GM19455 (cell line): ENCODE results near the gene SLC40A1.
"Not testable (repeated sequence)": the region's sequence is repeated elsewhere in the genome, so short reads cannot be mapped to it uniquely, and the experiment has no call there.

Experiments used
- ATAC-seq: cut with Tn5 transposase; IDR thresholded peaks from one replicate; pipeline ENCODE4 v1.9.1; 2021; ENCODE audit not compliant: unreplicated experiment

SLC40A1 gene

DNA sequence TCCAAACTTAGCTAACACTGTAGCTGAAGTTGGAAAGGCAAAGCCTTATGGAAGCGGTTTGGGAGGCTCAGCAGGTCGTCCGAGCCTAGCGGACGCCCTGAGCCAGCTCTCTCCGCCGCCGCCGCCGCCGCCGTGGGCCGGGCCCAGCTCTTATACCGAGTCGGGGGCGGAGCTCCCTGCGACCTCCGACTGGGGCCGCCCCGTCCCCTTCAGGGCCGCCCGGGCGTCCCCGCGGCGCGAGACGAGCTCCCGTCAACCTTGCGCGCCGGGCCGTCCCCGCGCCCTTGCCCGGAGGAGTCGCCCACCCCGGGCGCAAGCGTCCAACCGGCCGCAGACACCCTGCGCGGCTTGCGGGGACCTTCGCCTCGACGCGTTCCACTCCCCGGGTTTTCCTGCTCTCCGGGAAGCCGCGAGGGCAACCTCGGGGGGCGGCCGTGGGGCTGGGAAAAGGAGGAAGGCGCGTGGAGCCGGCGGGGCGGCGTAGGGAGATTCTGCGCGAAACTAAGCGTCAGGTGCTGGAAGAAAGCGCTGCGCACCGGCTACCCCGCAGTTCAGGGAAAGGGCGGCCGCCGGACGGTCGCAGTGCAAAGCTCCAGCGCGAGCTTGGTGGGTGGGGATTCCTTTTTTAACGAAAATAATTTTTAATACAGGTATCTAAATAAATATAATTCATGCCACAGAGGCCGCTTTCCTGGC, at the start of gene SLC40A1:
Gene SLC40A1 (minus strand): TSS at position 129 of the 696 bp plus-strand sequence. CDS start 326 bp downstream, outside the sequence.
- no peak for ATAC-seq

DNA sequence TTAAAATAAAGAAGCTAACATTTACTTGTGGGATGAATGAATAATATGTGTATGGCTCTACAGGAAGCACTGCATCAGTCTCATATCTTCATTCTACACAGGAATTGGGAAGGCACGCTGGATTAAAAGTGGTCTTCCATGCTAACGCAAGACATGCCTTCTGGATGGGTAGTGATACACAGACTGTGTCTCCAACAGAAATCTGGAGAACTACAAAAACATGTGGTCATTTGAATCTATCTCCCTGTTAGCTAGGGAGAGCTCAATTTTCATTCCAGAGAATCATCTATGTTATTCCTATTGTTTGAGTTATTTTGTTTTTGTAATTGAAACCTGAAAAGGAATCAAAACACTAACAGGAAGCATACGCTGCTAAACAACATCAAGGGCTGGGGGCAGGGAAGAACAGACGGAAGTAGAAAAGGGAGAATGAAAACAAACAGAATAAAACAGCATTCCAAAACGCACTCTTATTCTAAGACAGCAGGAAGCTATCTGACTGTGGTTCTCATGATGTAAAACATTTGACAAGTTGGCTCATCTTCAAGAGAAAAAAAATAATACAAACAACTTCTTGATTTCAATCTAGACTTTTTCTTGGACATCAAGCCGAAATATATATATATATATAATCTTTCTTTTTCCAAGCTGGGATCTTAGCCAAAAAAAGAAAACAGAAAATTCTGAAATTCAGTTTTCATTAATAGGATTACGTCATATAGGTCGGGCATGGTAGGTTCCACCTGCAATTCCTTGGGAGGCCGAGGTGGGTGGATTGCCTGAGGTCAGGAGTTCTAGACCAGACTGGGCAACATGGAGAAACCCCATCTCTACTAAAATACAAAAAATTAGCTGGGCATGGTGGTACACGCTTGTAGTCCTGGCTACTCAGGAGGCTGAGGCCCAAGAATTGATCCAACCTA, 49.2 kb upstream of the SLC40A1 start:
- no peak for ATAC-seq

- no peak for ATAC-seq
These were observed 48.4 kb upstream of the SLC40A1 start for GRCh38 chr2:189628817-189629530.

GRCh38 chr2:189627789-189628188, 47.2 kb upstream of the SLC40A1 start:
- no peak for ATAC-seq

DNA sequence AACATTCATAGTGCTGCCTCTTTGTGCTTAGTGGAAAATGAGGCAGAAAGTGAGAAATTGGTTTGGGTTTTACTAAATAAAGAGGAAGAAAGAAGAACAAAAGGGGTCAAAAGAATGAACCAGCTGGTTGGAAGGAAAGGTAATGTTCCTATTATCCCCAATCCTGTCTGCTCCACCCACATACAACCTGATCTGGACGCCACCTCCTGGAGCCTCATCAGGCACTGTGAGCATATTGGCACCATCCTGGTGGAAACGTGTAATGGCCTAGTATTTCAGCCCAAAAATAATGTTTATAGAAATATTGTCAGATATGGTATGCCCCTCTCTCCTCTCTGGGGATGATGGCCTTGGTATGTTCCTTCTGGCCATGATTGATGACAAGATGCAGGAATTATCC, 45.0 kb upstream of the SLC40A1 start:
- no peak for ATAC-seq

DNA sequence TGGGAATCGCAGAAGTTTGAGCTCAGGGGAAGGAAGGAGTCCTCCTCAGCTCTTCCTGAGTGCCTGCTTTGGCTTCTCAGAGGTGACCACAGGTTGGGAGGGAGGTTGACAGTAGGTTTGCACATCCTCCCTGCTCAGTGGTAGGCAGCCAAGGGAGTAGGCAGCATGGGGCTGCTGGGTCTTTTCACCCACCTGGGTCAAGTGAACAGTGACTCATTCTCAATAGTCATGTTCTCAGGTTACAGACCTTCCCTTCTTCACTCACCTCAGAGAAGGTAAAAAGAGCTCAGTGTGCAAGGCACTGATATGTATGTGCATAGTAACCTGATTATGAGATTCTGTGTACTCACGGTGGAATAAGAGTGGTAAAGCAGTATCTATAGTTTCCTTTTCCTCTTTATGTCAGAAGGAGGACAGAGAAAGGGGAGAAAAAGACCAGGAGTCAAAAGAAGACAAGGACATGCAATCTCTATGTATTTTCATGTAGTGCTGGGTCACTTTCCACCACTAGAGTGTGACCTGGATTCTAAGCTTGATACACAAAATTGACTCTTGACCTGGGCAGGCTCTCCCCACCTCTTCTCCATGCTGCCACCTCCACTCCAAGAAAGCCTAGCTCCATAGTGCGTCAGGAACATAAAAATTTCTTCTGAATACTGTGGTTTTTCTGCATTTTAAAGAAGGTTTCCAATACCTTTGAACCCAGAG, 44.2 kb upstream of the SLC40A1 start:
- no peak for ATAC-seq

- ATAC-seq, result no peak
These were observed 42.5 kb upstream of the SLC40A1 start for GRCh38 chr2:189623049-189623448.

DNA sequence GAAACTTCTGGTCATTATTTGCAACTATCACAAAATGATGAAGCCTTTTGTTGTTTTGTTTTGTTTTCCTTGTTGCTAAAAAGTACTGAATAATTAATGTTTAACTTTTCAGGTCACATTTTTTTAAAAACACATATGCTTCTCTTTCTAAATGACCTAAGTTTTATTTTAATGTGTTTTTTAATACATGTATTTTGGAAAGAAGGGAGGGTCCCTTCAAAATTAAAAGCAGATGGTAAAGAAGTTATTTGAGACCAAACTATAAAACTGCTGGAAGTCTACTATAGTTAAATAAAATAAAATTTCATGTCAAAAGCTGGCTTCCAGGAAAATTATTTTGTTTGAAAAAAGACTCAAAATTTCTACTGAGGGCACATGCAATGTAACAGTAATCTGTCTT, 41.2 kb upstream of the SLC40A1 start:
- no peak for ATAC-seq

- no peak for ATAC-seq
These were observed 37.6 kb upstream of the SLC40A1 start for GRCh38 chr2:189618197-189618596.

GRCh38 chr2:189614585-189614984, 34.0 kb upstream of the SLC40A1 start:
- ATAC-seq, result no peak

DNA sequence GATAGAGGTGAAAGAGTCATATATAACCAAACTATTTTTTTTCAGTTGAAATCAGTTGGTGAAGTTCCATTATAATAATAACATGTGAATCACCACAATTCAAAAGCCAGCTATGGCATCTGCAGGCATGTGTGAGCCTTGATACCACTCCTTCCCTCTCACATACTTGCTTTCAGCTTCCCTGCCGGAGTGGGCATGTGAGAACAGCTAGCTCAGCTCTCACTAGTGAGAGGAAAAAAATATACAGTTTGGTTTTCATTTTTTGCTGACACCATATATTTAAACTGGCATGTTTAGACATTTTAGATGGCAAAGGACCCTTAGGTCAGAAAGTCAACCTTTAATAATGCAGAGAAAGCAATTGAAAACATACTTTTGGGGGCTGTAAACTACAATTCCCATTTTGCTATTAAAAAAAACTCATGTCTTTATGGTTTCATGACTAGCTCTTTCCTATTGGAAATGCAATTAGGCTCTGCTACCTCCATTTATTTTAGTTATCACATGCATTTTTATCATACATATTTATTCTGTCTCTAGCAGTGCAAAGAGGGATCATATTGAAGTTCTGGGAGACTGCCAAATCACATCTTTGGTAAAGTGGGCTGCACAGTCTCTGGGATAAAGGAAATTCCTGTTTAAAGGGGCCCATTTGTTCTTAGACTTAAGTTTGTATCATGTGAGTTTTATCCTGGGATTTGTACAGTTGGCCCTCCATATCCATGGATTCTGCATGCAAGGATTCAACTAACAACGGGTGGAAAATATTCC, 33.2 kb upstream of the SLC40A1 start:
- ATAC-seq, result no peak

GRCh38 chr2:189613077-189613636, 32.6 kb upstream of the SLC40A1 start:
- no peak for ATAC-seq

GRCh38 chr2:189610700-189611099, 30.1 kb upstream of the SLC40A1 start:
- ATAC-seq, result no peak

DNA sequence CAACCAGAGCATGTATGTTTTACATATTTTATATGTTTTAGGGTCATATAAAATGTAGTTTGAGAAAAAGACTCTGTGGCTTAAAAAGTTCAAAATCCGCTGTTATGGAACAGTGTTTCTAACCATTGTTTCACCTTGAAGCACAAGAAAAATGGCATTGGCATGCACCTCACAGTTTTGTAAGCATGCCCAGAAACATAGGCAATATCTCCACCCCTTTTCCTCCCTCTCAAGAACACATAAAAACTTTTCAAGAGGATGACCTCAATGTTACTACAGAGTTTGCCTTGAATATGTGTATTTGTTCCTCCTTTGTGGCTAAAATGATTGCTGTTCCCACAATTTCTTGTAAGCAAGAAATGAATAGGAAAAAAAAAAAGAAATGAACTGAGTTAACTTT, 29.3 kb upstream of the SLC40A1 start:
- no peak for ATAC-seq

DNA sequence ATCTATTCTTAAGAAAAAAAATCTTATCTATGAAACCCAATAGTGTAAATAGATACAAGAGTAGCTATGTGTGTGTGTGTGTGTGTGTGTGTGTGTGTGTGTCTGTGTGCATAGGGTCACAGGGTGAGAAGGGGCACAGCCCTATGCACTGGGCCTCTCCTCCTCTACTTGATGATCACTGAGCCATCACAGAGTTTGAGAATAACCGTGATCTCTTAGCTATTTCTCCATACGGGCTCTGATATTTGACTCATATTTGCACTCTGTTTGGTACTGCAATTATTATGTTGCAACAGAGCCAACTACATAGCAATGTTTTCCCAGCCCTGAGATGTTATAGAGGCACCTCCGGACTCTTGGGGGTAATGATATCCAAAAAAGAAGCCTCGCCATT, 28.8 kb upstream of the SLC40A1 start:
- ATAC-seq, result no peak

DNA sequence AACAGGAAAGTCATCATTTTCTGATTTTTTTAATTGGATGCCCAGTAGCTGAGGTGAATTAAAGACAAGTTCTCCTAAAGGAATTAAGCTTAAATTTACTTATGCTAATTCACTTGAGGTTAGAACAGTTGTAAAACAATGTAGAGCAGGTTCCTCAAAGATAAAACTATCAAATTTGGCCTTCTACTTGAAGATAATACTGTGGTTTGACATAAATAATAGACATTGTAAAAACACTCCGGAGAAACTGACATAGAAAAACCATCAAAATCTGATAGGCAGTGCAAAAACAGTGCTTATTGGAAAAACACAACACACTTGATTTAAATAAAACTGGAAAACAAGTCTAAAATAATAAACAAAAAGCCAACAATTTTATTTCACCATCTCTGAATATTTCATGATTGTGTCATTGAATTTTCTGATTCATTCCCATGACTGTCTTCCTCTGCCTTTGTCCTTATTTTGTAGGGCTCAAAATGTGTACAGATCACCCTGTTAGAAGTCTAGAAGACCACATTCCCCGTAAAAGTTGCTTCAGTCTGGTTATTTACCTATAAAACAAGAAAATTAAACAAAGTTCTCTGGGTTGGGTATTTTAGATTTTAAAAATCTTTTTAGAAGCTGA, 28.3 kb upstream of the SLC40A1 start:
- no peak for ATAC-seq

DNA sequence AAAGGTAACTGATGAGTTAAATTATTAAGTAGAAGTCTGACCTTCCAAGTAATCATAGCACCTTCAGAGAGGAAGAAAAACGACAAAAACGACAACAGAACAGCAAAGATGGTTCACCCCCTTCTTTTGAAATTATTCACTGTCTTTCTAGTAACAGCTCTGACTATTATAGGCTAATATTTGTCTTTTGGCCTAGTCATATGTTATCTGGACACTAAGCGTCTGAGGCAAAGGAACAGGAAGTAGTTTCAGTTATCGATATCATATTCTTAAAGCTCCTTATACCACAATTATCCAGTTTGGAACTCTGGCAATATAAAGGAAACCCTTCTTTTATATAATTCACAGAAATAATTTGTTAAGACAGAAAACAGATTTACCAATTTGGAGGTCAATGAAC, 27.6 kb upstream of the SLC40A1 start:
- no peak for ATAC-seq

DNA sequence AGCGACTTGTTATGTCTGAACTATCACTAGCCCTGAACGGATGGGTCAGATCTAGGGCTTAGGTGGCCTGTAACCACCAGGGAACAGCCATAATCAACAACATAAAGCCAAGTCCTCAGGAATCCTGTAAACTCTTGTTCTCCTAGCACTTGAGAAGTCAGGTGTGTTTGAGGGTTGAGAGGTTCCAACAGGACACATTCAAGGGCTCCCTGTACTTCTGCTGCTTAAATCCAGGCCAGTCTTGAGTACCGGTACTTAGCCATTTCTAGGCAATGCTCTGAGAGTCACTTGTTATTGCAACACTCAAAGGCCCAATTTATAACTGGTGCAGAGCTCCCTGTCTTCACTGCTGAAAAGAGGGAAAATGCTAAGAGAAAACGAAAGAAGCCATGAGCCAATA, 21.6 kb upstream of the SLC40A1 start:
- no peak for ATAC-seq

DNA sequence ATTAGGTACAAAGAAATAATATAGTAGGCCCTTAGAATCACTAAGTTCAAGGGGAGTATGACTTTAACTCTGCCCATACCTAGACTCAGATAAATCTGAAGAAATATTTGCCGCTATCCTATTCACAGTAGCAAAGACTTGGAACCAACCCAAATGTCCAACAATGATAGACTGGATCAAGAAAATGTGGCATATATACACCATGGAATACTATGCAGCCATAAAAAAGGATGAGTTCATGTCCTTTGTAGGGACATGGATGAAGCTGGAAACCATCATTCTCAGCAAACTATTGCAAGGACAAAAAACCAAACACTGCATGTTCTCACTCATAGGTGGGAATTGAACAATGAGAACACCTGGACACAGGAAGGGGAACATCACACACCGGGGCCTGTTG, 21.1 kb upstream of the SLC40A1 start:
- not testable (repeated sequence) for ATAC-seq
